ENCODE results near the gene TRPV4.

DNA sequence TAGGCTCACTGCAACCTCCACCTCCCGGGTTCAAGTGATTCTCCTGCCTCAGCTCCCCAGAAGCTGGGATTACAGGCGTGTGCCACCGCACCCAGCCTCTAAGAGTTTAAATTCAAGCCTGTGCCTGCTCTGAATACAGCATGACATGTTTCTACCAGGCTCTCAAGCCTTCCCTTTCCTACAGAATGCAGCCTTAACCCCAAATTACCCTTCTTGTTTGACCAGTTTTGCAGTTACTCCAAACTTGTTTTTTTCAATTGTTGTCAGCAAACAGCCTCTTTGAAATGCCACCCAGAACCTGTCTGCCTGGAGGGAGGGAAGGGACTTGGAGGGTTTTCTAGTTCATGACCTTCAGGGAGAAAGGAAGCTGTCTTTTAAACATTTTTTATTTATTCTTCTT, 31.7 kb upstream of the TRPV4 start:
- TF ChIP-seq, protein P1, sequence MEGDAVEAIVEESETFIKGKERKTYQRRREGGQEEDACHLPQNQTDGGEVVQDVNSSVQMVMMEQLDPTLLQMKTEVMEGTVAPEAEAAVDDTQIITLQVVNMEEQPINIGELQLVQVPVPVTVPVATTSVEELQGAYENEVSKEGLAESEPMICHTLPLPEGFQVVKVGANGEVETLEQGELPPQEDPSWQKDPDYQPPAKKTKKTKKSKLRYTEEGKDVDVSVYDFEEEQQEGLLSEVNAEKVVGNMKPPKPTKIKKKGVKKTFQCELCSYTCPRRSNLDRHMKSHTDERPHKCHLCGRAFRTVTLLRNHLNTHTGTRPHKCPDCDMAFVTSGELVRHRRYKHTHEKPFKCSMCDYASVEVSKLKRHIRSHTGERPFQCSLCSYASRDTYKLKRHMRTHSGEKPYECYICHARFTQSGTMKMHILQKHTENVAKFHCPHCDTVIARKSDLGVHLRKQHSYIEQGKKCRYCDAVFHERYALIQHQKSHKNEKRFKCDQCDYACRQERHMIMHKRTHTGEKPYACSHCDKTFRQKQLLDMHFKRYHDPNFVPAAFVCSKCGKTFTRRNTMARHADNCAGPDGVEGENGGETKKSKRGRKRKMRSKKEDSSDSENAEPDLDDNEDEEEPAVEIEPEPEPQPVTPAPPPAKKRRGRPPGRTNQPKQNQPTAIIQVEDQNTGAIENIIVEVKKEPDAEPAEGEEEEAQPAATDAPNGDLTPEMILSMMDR (IDR thresholded peaks at IDR 0.05; ENCODE audit: insufficient read depth, low read depth, low read length) = no peak
- no peak for TF ChIP-seq EZH2 (IDR thresholded peaks at IDR 0.05; ENCODE audit: insufficient read depth, low read length)

All from astrocyte (in vitro differentiated cells and primary cell).